HEK293 (cell line): Measurements from ENCODE around the gene SWAP70.

Experiments
- BCL11A ChIP-seq: fragments of 450-650 bp; formaldehyde crosslinking; IDR thresholded peaks from 2 replicates; pipeline ENCODE4 v1.5.1; 2016; ENCODE audit warnings: low read depth, missing biosample characterization, missing genetic modification characterization
- CTCF ChIP-seq: fragments of 450-650 bp; formaldehyde crosslinking; IDR thresholded peaks from 2 replicates; pipeline ENCODE4 v1.5.1; 2016; ENCODE audit warnings: missing biosample characterization, missing genetic modification characterization
- KLF9 ChIP-seq: fragments of 450-650 bp; formaldehyde crosslinking; IDR thresholded peaks from 2 replicates; pipeline ENCODE4 v1.5.1; 2016; ENCODE audit warnings: missing biosample characterization, missing genetic modification characterization, low read depth
- SETDB1 ChIP-seq: IDR thresholded peaks from one replicate; pipeline ENCODE4 v1.6.1; 2017; ENCODE audit warnings: mild to moderate bottlenecking, low read length, moderate library complexity, mixed read lengths; ENCODE audit not compliant: insufficient read length
- SP7 ChIP-seq: fragments of 450-650 bp; formaldehyde crosslinking; IDR thresholded peaks from 2 replicates; pipeline ENCODE4 v1.5.1; 2016; ENCODE audit warnings: missing biosample characterization, missing genetic modification characterization
- TCF7L2 ChIP-seq: IDR thresholded peaks from 2 replicates; pipeline ENCODE4 v1.6.1; 2011; ENCODE audit warnings: low read depth, mild to moderate bottlenecking, inconsistent platforms, low read length, moderate library complexity, borderline replicate concordance
- TRIM28 ChIP-seq: IDR thresholded peaks from 2 replicates; pipeline ENCODE4 v1.6.1; 2011; ENCODE audit warnings: low read length, control low read depth, borderline replicate concordance
- YY1 ChIP-seq: fragments of 450-650 bp; formaldehyde crosslinking; IDR thresholded peaks from 2 replicates; pipeline ENCODE4 v1.5.1; 2018; ENCODE audit warnings: missing biosample characterization, missing genetic modification characterization
- ZBTB17 ChIP-seq: fragments of 450-650 bp; formaldehyde crosslinking; IDR thresholded peaks from 2 replicates; pipeline ENCODE4 v1.5.1; 2016; ENCODE audit warnings: missing biosample characterization, missing genetic modification characterization
- ZFHX2 ChIP-seq: fragments of 450-650 bp; formaldehyde crosslinking; conservative IDR thresholded peaks from 2 replicates; pipeline ENCODE4 v1.5.1; 2016; ENCODE audit warnings: missing biosample characterization, missing genetic modification characterization
- ZNF274 ChIP-seq, 2 experiments: fragments of 200-500 bp in 1 of 2; fragments of 450-650 bp in 1 of 2; sonication (Bioruptor generic) in 1 of 2; formaldehyde crosslinking in 1 of 2; IDR thresholded peaks; 2 replicates each; pipeline versions ENCODE4 v1.5.1 to v1.6.1; 2014 to 2016; ENCODE audit warnings: borderline replicate concordance in 1 of 2, inconsistent platforms in 1 of 2, low read length in 1 of 2, missing biosample characterization in 1 of 2, missing genetic modification characterization in 1 of 2
- ZNF707 ChIP-seq: fragments of 450-650 bp; formaldehyde crosslinking; IDR thresholded peaks from 2 replicates; pipeline ENCODE4 v1.5.1; 2016; ENCODE audit warnings: missing biosample characterization, missing genetic modification characterization
- TF ChIP-seq, protein P1 (sequence below): fragments of 450-650 bp; formaldehyde crosslinking; IDR thresholded peaks from 2 replicates; pipeline ENCODE4 v1.5.1; 2016; ENCODE audit warnings: missing biosample characterization, missing genetic modification characterization

GRCh38 chr11:9754010-9754471 lies 90.2 kb downstream of the SWAP70 start:
- TF ChIP-seq CTCF (tag by site-specific recombination) = no peak
- no peak for TF ChIP-seq TCF7L2
- TF ChIP-seq ZFHX2 (tag by site-specific recombination) = no peak
- TF ChIP-seq SP7 (tag by site-specific recombination) = no peak
- no peak for TF ChIP-seq SETDB1
- TF ChIP-seq ZBTB17 (tag by site-specific recombination) = no peak
- no peak for TF ChIP-seq ZNF707
- no peak for TF ChIP-seq ZNF274 (IDR thresholded peaks at IDR 0.05; ENCODE audit: low read length)
- no peak for TF ChIP-seq ZNF274 (tag by site-specific recombination; IDR thresholded peaks at IDR 0.05; ENCODE audit: borderline replicate concordance)
- TF ChIP-seq KLF9 = no peak
- TF ChIP-seq TRIM28 = no peak
- TF ChIP-seq, protein P1, sequence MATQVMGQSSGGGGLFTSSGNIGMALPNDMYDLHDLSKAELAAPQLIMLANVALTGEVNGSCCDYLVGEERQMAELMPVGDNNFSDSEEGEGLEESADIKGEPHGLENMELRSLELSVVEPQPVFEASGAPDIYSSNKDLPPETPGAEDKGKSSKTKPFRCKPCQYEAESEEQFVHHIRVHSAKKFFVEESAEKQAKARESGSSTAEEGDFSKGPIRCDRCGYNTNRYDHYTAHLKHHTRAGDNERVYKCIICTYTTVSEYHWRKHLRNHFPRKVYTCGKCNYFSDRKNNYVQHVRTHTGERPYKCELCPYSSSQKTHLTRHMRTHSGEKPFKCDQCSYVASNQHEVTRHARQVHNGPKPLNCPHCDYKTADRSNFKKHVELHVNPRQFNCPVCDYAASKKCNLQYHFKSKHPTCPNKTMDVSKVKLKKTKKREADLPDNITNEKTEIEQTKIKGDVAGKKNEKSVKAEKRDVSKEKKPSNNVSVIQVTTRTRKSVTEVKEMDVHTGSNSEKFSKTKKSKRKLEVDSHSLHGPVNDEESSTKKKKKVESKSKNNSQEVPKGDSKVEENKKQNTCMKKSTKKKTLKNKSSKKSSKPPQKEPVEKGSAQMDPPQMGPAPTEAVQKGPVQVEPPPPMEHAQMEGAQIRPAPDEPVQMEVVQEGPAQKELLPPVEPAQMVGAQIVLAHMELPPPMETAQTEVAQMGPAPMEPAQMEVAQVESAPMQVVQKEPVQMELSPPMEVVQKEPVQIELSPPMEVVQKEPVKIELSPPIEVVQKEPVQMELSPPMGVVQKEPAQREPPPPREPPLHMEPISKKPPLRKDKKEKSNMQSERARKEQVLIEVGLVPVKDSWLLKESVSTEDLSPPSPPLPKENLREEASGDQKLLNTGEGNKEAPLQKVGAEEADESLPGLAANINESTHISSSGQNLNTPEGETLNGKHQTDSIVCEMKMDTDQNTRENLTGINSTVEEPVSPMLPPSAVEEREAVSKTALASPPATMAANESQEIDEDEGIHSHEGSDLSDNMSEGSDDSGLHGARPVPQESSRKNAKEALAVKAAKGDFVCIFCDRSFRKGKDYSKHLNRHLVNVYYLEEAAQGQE = no peak
- TF ChIP-seq BCL11A = no peak
- no peak for TF ChIP-seq YY1 (tag by site-specific recombination)
